ENCODE data around the gene SNX25.
A peak's percentile ranks its signal among the peaks of the same experiment; 100 is the strongest.
"Not testable (repeated sequence)": the region's sequence is repeated elsewhere in the genome, so short reads cannot be mapped to it uniquely, and the experiment has no call there.

SNX25 gene

DNA sequence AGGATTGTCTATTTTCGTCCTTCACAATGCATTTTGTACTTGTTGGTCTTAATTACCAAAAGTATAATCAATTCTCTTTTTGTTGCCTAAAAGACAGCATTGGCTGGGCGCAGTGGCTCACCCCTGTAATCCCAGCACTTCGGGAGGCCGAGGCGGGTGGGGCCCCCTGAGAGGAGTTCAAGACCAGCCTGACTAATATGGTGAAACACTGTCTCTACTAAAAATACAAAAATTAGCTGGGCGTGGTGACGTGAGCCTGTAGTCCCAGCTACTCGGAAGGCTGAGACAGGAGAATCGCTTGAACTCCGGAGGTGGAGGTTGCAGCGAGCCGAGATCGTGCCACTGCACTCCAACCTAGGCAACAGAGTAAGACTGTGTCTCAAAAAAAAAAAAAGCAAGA, 4.3 kb upstream of the SNX25 start:
- not testable (repeated sequence) for DNase-seq

DNA sequence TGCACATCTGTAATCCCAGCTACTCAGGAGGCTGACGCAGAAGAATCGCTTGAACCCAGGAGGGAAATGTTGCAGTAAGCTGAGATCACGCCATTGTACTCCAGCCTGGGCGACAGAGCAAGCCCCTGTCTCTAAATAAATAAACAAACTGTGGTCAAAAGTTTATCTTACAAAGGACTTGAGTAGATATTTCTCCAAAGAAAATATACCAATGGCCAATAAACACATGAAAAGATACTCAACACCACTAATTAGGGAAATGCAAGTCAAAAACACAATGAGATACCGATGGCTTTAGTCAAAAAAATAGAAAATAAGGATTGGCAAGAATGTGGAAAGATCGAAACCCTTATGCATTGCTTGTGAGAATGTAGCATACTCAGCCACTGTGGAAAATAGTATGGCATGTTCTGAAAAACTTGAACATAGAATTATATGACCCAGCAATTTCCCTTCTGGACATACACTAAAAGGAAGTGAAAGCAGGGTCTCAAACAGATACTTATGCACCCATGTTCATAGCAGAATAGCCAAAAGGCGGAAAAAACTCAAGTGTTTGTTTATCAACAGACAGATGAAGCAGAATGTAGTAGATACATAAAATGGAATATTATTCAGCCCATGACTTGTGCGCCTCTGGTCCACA, 3.6 kb upstream of the SNX25 start:
- DNase-seq, result no peak

DNA sequence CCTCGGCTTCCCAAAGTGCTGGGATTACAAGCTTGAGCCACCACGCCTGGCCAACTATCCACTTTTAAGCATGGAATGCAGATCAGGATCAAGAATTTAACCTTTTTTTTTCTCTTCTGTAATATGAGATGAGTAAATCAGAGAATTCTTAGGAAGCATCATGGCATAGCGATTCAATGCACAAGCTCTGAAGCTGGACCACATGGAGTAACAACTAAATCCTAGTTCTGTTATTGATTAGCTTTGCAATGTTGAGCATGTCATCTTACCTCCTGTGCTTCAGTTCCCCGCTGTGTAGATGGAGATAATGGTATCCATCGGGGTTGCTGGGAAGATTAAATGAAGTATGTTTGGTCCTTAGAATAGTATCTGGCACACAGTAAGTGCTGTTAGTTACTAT, 1.9 kb upstream of the SNX25 start:
- no peak for DNase-seq

DNA sequence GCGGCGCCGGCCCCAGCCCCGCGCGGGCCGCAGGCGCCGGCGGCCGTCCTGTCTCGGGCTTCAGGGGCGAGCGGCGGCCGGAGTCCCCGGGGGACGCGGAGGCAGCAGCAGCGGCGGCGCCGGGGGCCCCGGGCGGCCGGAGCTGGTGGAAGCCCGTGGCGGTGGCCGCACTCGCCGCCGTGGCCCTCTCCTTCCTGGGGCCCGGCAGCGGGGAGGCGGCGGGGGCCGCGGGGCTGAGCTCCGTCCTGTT, 379 bp downstream of the SNX25 start:
- DNase-seq, result not testable (repeated sequence)

DNA sequence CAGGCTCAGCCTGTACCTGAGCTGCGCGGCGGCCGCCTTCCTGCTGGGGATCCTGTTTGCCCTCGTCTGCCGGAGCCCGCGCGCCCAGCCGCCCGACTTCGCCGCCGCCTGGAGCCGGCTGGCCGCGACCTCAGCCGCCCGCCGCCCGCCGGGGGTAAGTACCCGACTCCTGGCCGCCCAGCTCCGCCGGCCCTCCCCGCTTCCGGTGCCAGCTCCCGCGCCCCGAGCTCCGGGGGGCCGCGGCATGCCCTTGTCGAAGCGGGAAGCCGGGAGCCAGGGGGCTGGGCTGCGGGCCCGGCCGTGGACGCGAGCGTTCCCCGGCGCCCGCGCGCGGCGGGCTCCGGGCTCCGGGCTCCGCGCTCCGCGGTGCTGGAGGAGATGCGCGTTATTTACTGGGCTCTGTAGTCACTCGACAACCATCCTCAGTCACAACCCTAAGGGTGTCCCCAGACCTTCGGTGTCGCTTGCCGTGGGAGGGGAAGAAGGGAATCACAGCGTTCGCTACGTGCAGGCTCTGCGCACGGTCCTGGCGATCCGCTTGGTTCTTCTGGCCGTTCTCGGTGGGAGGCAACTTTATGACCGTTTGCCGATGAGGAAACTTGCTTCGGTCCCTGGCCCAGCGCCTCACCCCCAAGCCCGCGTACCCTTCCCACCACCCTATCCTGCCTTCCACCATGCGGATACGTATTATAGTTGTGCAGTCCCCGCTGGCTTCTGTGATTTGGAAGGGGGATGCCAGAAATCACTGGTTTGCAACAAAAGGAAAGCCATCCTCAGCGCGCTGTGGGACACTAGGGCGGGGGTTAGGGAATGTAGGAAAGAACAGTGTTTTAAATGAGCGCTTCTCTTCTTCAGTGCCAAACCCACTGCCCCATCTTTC, 944 bp downstream of the SNX25 start:
- DNase-seq, result peak; percentile 25

DNA sequence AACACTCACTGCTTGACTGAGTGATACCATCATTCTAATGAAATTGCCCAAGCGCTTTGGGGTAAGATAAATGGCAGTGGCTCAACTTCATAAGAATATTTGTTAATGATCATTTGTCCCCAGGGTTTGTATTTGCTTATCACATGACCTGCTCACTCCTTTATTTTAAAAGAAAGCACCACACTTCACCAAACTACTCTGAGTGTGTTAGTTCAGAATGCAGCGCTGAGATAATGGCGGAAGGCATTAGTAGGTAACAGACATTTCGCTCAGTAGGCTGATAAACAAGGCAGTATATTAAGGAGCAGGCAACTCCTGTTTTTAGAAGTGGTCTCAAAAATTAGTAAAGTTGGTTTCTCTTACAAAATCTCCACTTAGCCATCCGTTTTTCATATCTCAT, 1.6 kb downstream of the SNX25 start:
- no peak for DNase-seq

DNA sequence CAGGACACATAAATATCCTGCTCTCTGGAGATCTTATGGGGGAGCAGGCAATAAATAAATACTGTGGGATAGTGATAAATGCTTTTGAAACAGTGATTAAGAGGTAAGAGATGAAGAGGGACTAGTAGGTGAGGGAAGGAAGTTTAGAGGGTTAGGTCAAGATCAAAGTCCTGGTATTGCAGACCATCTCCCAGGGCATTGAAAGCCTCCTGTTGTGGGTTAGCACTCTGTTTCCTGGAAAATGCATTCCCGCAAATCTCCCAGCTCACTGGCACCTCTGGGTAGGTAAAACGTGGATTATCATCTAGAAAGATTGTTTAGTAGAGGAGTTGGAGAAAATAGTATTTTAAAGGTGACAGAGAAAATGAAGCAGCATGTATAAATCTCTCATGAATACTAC, 2.2 kb downstream of the SNX25 start:
- DNase-seq, result no peak

DNA sequence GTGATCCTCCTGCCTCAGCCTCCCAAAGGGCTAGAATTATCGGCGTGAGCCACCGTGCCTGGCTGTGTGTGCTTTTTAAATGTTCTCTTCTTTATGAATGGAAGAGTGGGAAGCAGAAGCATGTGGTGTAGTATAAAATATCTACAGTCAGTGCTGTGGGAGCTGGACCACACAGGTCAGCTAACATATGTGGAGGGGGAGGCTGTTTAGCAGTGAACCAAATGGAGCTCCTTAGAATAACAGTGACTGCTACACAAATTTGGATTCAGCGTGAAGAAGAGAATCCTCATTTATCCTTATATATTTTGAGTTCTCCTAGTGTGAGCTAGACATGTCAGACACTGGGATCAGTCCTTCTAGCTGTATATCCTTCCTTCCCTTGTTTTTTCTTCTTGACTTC, 3.2 kb downstream of the SNX25 start:
- DNase-seq, result no peak

DNA sequence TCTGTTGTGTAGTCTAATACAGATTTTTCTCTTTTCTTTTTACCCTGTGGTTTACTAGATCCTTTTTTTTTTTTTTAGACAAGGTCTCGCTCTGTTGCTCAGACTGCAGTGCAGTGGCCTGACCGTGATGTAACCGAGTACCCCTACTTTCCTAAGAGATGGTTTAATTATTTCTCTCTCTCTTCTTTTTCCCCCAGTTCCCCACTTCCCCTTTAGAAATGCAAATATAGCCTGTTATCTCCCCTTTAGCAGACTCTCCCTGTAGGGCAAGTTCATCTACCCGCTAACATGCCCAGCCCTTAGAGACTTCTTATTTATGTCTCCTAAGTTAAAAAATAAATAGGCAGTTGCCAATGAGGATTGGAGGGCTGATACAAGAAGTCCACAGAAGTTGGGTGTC, 4.5 kb downstream of the SNX25 start:
- DNase-seq, result peak; percentile 36

DNA sequence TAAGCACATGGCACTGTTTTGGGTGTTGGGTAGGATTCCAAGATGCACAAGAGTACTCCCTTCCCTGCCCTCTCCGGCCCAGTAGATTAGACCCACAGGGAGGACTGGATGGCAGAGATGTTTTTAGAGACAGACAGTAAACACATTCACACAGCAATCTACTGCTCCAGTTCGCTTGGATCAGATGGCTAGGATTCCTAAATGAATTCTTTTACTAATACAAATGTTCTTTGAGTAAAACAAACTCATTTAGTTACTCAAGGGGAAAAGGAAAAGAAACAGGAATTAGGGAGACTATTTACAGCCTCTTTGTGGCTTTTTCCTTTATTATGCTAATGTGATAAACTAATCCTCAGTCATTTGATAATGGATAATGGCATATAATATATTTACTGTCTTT, 5.9 kb downstream of the SNX25 start:
- DNase-seq, result no peak

DNA sequence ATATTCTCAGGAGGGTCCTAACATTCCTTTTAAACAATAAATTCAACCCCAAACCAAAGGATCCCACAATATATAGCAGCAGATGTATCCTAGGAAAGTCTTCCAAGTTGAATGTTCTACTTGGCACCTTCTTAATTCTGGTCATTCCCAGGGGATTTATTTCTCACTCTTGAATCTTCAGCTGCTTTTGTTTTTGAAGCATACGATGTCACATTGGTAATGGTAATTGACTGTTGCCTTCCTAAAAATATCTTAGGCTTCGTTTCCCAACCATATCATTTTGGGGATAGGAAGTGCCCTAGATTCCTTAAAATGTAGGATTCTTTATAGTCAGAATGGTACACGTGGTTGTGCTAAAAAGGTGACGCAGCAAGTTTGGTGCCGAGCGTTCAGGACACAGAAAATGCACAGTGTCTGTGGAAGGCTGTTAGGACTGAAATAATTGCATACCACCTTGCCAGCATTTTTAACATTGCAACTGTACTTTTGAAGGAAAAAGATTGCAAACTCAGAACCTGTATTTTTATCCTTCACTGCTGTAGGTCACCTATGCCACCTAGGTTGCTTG, 8.1 kb downstream of the SNX25 start:
- no peak for DNase-seq

DNA sequence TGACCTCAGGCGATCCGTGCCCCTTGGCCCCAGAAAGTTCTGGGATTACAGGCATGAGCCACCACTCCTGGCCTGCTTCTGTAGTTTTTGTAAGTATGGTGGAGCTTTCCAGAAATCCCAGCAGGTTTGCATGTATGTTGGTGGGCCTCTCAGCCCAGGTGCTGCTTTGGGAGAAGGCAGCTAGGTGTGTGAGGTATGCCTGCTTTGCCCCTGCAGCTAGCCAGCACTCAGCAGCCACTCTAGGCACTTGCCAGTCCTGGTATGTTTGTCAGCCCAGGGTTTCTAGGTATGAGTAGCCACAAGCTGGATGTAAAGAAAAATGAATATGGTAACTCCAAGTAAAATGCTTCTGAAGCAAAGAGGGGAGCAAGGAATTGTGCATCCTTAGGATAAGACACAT, 8.9 kb downstream of the SNX25 start:
- DNase-seq, result no peak

DNA sequence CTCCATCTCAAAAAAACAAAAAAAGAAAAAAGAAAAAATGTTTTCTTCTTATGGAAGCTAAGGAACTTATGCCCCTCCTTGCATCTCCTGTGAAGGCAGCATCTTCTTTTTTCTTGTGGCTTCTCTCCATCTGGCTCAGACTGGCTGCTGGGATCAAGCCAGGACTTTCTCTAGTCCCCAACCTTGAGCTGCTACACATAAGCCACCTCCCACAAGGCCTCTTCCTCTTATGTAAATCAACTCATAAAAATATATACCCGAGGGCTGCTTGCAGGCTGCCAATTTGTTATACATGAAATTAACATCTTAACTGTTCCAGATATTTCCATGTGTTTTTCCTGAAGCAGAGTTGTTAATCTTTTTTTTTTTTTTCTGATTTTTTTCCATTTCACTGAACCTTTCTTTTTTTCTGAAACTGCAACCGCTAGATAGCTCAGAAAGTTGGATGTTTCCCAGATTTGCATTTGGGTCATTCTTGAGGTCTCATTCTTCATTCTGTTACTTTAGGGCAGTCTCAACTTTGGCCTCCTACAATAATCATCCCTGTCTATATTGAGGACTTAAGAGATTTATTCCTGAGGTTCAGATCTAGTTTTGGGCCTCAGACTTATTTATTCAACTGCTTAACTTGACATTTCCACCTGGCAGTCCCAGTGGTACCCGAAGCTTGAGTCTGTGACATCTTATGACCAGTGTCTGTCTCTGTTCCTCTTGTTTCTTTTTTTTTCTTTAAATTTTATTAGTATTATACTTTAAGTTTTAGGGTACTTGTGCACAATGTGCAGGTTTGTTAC, 10.3 kb downstream of the SNX25 start:
- DNase-seq, result no peak

DNA sequence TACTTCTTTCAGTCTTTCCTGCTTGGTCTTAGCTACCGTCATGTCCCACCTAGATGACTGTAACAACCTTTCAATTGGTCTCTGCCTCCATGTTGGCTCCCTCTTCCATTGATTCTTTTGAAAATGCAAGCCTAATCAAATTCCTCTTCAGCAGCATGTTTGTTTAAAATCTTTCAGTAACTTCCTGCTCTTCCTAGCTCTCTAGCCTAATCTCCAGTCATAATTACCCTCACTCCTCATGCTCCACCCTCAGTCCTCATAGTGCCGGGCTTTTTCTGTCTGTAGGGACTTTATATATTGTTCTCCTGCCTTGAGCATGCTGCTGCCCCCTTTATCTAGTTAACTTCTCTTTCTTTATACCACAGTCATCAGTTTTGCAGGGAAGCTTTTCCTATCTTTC, 12.1 kb downstream of the SNX25 start:
- DNase-seq, result no peak

DNA sequence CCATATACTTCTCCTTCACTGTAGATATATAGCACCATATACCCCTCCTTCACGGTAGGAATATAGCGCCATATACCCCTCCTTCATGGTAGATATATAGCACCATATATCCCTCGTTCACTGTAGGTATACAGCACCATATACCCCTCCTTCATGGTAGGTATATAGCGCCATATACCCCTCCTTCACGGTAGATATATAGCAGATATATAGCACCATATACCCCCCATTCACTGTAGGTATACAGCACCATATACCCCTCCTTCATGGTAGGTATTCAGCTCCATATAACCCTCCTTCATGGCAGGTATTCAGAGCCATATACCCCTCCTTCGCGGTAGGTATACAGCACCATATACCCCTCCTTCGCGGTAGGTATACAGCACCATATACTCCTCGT, 12.5 kb downstream of the SNX25 start:
- no peak for DNase-seq

DNA sequence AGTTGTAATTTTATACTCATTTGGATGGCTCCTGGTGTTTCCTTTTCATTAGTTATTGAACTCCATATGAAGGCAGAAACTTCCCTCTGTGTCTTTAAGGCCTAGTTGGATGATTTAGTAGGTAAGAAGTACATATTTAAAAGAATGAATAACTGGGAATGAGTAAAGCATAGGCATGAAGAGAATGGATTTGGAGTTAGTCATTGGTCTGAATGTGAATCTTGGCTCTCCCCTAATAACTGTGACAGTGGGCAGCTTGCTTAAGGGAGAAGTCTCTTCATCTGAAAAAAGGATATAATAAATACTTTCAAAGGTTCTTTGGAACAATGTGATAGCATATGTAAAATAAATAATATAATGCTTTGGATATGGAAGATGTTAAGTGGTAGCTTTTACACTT, 13.2 kb downstream of the SNX25 start:
- DNase-seq, result no peak

DNA sequence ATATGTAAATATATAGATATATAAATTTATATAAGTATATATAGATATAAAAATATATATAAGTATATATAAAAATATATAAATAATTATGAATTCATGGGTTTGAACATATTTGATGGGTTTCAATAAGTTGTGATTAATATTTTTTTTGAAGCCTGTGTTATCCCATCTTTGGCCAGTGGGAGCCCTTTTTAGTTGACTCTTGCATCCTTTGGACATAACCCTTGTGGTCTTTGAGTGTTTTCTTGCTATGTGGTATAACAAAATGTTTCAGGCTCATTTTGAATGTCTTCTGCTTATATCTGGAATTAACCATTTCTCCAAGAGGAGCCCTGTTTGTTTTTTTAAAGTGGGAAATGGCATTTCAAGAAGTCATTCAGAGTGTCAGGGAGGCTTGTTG, 15.2 kb downstream of the SNX25 start:
- no peak for DNase-seq

DNA sequence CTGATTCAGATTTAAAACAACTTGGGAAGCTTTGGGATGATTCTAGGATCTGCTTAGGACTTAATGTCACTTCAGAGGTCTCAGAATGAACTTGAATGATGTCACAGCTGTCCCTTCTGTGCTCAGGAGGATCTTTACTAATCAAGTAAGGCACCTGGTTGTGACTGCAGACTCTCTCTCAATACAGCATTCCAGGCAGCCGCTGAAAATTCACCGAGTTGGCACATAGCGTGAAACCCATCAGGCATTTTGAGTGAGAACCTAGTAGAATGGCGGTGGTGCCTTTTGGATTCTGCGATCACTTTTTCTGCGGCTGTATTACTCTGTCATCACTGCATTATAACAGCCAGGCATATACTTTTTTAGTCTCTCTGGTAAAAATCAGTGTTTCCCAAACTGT, 16.5 kb downstream of the SNX25 start:
- no peak for DNase-seq

DNA sequence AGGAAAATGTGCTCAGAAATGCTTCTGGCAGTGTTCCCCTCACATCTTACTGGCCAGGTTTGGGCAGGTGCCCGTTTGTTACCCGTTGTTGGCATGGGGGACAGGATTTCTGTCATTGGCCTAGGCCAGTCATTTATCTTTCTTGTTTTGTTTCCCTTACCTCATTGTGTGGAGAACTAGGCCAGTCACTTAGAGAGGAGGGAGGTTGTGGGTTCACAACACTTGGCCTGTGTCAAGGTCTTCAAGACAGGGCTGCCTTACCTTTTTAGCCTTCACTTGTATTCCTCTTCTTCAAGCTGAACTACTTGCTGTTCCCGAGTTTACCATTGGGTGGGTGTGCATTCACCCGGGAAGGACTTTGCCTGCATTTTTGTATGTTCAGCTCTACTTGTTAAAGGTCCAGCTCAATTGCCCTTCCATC, 17.7 kb downstream of the SNX25 start:
- DNase-seq, result no peak

DNA sequence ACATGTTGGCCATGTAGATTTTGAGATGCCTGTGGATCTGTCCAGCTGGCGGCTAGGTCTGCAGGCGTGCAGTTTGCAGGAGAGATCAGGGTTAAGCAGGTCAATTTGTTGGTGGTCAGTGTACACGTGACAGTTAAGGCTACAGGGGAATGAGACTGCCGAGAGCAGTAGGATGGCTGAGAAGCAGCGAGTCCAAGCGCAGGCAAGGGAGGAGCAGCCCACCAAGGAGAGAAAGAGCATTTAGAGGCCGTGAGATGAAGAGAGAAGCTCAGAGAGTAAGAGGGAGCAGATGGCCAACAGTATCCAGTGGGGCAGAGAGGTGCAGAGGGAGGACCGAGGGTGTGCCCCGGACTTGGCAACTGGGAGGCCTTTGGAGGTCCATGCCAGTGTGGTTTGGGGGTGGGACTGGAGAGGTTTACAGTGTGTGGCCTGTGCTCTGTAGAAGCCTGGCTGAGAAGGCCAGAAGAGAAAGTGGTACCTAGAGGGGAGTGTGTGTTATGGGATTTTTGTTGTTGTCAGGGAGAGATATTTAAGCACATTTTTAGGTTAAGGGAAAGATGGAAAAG, 18.4 kb downstream of the SNX25 start:
- no peak for DNase-seq

DNA sequence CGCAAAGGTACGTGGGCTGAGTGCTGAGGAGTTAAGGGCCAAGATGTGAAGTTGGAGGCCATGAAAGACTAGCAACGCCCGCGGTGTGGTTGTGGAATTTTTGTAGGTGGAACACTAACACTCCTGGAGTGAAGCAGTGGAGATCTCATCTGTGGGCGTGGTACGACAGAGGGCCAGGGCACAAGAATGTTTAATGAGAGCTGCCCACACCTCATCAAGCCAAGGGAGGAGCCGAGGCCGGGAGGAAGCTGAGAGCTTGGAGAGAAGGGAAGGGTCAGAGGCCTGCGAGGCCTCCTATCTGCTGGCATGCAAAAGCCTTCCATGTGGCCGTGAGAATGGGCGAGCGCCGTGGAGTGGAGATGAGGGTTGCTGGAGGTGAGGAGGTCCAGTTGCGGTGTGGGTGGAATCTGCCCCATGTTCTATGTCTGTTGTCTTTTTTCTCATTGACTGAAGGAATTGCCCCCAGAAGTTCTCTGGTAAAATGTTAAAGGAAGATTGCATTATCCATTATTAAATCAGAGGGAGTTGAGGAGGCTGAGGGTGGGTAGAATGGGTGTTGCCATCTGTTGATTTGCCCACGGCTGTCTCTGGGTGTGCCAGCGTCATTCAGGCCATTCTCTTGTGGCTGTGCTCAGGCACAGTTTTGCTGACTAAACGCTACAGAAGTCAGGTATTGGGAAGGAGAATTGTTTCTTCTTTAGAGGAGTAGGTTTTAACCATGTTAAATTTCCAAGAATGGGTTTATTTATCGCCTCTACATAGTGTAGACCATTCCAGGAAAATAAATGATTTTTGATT, 19.8 kb downstream of the SNX25 start:
- no peak for DNase-seq

DNA sequence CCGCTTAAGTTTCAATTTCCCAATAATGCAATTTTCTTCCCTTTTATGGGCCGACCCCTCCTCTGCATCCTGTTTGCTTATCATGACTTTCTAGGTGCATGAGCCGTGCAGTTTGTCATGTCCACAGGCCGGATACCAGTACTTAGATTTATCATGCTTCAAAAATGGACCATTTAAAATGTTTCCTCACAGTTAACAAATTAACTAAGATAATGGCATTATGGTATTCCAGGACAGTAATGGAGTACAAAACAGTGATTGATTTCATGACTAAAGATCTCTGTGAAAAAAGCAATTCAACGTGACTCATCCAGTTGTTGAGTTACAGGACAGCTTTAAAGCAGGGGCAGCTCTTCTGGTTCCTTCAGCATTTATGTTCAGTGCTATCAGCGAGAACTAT, 23.0 kb downstream of the SNX25 start:
- no peak for DNase-seq
